Activated CD4-positive, alpha-beta memory T cell treated with anti-CD3 and anti-CD28 coated beads, Interleukin-2, amount 10 ng/mL, durations not matched to agents 7 days and 5 days (primary cell): Measurements from ENCODE around the gene ANAPC2. TPM values are rescaled to one million over a fixed set of nuclear protein-coding genes. Genes with fewer than 3 reads are reported as not detected.

ENCODE experiments used
- CTCF ChIA-PET: fragments of 350-600 bp; sonication (Branson Sonifier 250); formaldehyde crosslinking; loops from one replicate; lab custom pipeline; 2021; ENCODE audit warnings: antibody characterized with exemption, inconsistent platforms; lab: Charles Lee
- POLR2A ChIA-PET: fragments of 350-600 bp; sonication (Branson Sonifier 250); formaldehyde crosslinking; loops from one replicate; lab custom pipeline; 2021; ENCODE audit warnings: antibody characterized with exemption; lab: Charles Lee
- DNase-seq: peaks from one replicate; pipeline ENCODE4 v3.0.0-alpha.2; 2020
- H3K27ac Mint-ChIP-seq: one replicate; pipeline ENCODE4 v1.8.0; 2021; ENCODE audit warnings: mild to moderate bottlenecking, mixed read lengths
- H3K27me3 Mint-ChIP-seq: one replicate; pipeline ENCODE4 v1.8.0; 2021; ENCODE audit warnings: mixed read lengths
- H3K36me3 Mint-ChIP-seq: one replicate; pipeline ENCODE4 v1.8.0; 2021; ENCODE audit warnings: low read depth, mixed read lengths
- H3K4me1 Mint-ChIP-seq: one replicate; pipeline ENCODE4 v1.8.0; 2021; ENCODE audit warnings: mixed read lengths
- H3K4me3 Mint-ChIP-seq: one replicate; pipeline ENCODE4 v1.8.0; 2021; ENCODE audit warnings: mild to moderate bottlenecking, mixed read lengths
- H3K9me3 Mint-ChIP-seq: one replicate; pipeline ENCODE4 v1.8.0; 2021; ENCODE audit warnings: mixed read lengths
- total RNA-seq, 2 experiments: library from RNA; stranded (reverse); gene quantifications; one replicate each; pipeline ENCODE4 v1.2.3, GENCODE V29; 2021

The ANAPC2 gene
- total RNA-seq, 2 experiments from 2014 or later = 53.3 to 57.8 TPM

DNA sequence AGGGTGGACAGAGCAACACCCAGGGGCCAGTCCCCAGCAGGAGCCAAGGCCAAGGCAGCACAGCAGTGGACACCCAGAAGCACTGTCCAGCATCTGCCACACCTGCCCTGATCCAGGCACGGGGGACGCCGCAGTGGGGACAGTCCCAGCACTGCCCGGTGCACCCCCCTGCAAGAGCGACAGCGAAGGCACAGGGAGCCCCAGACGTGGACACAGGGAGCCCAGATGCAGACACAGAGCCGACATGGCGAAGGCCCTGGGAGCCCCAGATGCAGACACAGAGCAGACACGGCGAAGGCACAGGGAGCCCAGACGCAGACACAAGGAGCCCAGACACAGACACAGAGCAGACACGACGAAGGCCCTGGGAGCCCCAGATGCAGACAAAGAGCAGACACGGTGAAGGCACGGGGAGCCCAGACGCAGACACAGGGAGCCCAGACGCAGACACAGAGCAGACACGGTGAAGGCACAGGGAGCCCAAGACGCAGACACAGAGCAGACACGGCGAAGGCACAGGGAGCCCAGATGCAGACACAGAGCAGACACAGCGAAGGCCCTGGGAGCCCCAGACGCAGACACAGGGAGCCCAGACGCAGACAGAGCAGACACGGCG is 4.3 kb downstream of the ANAPC2 start:
- Mint-ChIP-seq H3K36me3 (peaks cover 25% of the 10 kb centered on the region), H3K27me3 (no peaks in the 10 kb centered on the region), H3K4me3 (no peak overlapping the region), H3K4me1 (peaks cover 24% of the 10 kb centered on the region), H3K27ac (no peak overlapping the region), H3K9me3 (no peaks in the 10 kb centered on the region)
- ChIA-PET POLR2A (interaction anchor here (1.1 kb wide), 1 partner anchor 16 kb away, joined by 4 read pairs; the partner anchor contains the start of gene TPRN), CTCF (no interaction called here)
- DNase-seq = no peak

DNA sequence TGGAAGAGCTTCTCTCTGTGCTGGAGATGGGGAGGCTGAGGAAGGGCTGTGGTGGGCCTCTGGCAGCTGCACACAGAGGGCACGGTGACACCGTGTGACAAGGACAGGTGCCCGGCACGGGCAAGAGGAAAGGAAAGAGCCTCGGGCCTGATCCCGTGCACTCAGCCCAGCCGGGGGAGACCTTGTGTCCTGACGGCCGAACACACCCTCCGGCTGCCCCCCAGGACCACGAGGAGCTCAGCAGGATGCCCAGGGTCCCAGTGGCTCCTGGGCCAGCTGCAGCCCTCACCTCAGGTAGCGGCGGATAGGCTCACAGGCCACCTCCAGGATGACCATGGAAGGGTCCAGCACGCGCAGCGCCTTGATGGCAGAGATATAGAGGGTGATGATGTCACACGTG is 5.5 kb downstream of the ANAPC2 start:
- Mint-ChIP-seq H3K4me3 (no peak overlapping the region), H3K27me3 (no peaks in the 10 kb centered on the region), H3K36me3 (peaks cover 20% of the 10 kb centered on the region), H3K27ac (no peak overlapping the region), H3K9me3 (no peaks in the 10 kb centered on the region), H3K4me1 (peaks cover 19% of the 10 kb centered on the region)
- ChIA-PET CTCF (no interaction called here), POLR2A (interaction anchor here (0.8 to 1.1 kb wide), 2 partner anchors 11 to 18 kb away, joined by 3 to 4 read pairs; partner anchors contain the start of gene TPRN)
- no peak for DNase-seq

- peaks cover 7% of the 10 kb centered on the region for H3K4me1 Mint-ChIP-seq
Measured at GRCh38 chr9:137181680-137182079, 6.7 kb downstream of the ANAPC2 start.

DNA sequence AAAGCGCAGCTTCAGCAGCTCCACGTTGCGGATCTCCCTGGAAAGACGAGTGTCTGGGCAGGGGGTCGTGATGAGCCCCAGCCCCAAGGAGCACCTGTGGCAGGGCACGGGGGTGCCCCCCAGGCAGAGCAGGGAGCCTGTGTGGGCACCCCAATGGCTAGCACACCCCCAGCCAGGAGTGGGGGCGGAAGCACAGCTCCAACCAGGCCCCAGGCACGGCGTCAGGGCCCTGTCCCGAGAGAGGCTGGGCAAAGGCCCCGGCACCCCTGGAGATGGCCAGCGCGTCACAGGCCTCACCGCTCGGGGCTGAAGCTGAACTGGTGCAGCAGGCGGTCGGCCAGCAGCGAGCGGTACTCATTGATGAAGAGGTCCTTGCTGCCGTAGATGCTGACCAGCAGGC is 7.9 kb downstream of the ANAPC2 start:
- Mint-ChIP-seq H3K4me1 (peaks cover 2% of the 10 kb centered on the region), H3K27me3 (no peaks in the 10 kb centered on the region), H3K27ac (no peak overlapping the region), H3K9me3 (no peaks in the 10 kb centered on the region), H3K4me3 (no peak overlapping the region), H3K36me3 (peaks cover 21% of the 10 kb centered on the region)
- CTCF ChIA-PET = interaction anchor here (0.5 kb wide), 1 partner anchor 62 kb away, joined by 3 read pairs; no protein-coding TSS in a partner anchor
- no peak for DNase-seq
- POLR2A ChIA-PET = no interaction called here

More at GRCh38 chr9:137181680-137182079, 6.7 kb downstream of the ANAPC2 start:
- no peak overlapping the region for H3K4me3 Mint-ChIP-seq
- peaks cover 21% of the 10 kb centered on the region for H3K36me3 Mint-ChIP-seq
- ChIA-PET CTCF (no interaction called here), POLR2A (no interaction called here)
- H3K27me3 Mint-ChIP-seq = no peaks in the 10 kb centered on the region
- DNase-seq = no peak
- H3K9me3 Mint-ChIP-seq = no peaks in the 10 kb centered on the region
- no peak overlapping the region for H3K27ac Mint-ChIP-seq

GRCh38 chr9:137179761-137180160 is 8.6 kb downstream of the ANAPC2 start:
- CTCF ChIA-PET = no interaction called here
- H3K27me3 Mint-ChIP-seq = no peaks in the 10 kb centered on the region
- POLR2A ChIA-PET = no interaction called here
- H3K4me3 Mint-ChIP-seq = no peak overlapping the region
- no peak for DNase-seq
- H3K27ac Mint-ChIP-seq = no peak overlapping the region
- H3K36me3 Mint-ChIP-seq = peaks cover 21% of the 10 kb centered on the region
- peaks cover 2% of the 10 kb centered on the region for H3K4me1 Mint-ChIP-seq
- H3K9me3 Mint-ChIP-seq = no peaks in the 10 kb centered on the region

DNA sequence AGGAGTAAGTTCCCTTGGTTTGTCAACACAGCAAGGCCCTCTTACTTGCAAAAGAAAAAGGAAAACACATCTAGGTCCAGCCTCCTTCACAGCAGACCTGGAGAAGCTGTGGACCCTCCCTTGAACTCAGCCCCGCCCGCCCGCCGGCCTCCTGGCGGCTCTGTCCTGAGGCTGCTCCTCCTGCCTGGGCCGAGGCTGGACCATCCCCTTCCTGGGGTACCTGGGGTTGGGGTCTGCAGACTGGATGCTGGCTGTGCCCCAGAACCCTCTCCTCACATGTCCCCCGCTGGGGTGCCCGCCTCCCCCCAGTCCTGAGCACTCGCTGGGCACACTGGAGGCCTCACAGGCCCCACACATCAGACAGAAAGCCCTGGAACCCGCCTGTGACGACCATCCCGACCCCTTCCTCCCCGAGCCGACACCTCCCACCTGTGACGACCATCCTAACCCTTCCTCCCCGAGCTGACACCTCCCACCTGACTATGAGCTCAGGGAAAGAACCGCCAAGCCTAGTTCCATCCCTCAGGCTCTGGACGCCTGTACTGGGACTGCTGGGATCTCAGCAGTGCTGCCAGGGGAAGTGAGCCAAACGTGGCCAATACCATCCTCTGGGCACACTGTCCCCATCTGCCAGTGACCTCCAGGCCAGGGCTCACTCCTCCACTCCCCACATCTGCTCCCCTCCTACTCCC is 9.3 kb downstream of the ANAPC2 start:
- POLR2A ChIA-PET = interaction anchor here (0.7 kb wide), 1 partner anchor 28 kb away, joined by 3 read pairs; no protein-coding TSS in a partner anchor

GRCh38 chr9:137178201-137178938 is 10.0 kb downstream of the ANAPC2 start:
- POLR2A ChIA-PET = interaction anchor here (0.7 kb wide), 1 partner anchor 29 kb away, joined by 3 read pairs; no protein-coding TSS in a partner anchor
- H3K27ac Mint-ChIP-seq = no peak overlapping the region
- peaks cover 7% of the 10 kb centered on the region for H3K27me3 Mint-ChIP-seq
- CTCF ChIA-PET = no interaction called here
- DNase-seq = no peak
- H3K4me3 Mint-ChIP-seq = no peak overlapping the region
- no peaks in the 10 kb centered on the region for H3K4me1 Mint-ChIP-seq
- H3K9me3 Mint-ChIP-seq = no peaks in the 10 kb centered on the region
- H3K36me3 Mint-ChIP-seq = peaks cover 8% of the 10 kb centered on the region

More for the DNA sequence above, 9.3 kb downstream of the ANAPC2 start:
- Mint-ChIP-seq H3K27ac (no peak overlapping the region), H3K36me3 (peaks cover 15% of the 10 kb centered on the region), H3K4me1 (peaks cover under 1% of the 10 kb centered on the region), H3K4me3 (no peak overlapping the region), H3K9me3 (no peaks in the 10 kb centered on the region), H3K27me3 (peaks cover 1% of the 10 kb centered on the region)
- DNase-seq = no peak
- CTCF ChIA-PET = no interaction called here

- H3K27ac Mint-ChIP-seq = no peak overlapping the region
- peaks cover 14% of the 10 kb centered on the region for H3K27me3 Mint-ChIP-seq
- CTCF ChIA-PET = interaction anchor here (0.8 to 1.4 kb wide), 7 partner anchors 13 to 60 kb away, joined by 3 to 7 read pairs (median 4); partner anchors contain the start of genes RNF208, RNF224, SSNA1 and TPRN
- H3K4me3 Mint-ChIP-seq = no peak overlapping the region
- H3K4me1 Mint-ChIP-seq = no peaks in the 10 kb centered on the region
- POLR2A ChIA-PET = interaction anchor here (0.8 to 1.4 kb wide), 5 partner anchors 10 to 341 kb away, joined by 3 to 6 read pairs (median 3); partner anchors contain the start of genes ANAPC2 and SSNA1
- no peaks in the 10 kb centered on the region for H3K9me3 Mint-ChIP-seq
- H3K36me3 Mint-ChIP-seq = peaks cover 5% of the 10 kb centered on the region
- peak; percentile 29 for DNase-seq
Measured at GRCh38 chr9:137176302-137177182, 11.8 kb downstream of the ANAPC2 start.

DNA sequence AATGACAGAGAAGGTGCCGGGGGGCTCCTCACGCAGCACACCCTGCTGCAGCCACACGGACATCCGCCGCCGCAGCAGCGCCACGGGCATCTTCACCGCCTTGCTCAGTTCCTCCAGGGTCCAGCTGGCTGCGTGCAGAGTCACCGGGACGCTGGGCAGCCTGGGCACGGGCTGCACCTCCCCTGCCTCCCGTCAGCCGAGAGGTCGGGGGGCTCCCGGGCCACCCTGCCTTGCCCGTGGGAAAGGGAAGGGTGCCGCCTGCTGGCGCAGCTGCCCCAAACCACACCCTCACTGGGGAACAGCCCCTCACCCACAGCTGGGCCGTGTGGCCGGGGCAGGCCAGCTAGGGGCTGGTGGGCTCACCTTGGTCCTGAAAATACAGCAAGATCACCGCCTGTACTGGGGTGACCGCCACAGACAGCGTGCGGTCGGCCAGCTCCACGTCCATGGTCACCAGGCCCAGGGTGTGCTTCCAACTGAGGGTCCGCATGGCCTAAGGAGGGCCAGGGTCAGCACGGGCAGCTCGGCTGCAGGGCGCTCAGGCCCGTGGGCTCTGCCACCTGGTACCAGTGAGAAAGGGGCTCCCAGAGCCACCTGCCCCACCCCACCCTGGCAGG is 12.9 kb downstream of the ANAPC2 start:
- Mint-ChIP-seq H3K27ac (no peak overlapping the region), H3K27me3 (peaks cover 23% of the 10 kb centered on the region), H3K36me3 (peaks cover 5% of the 10 kb centered on the region), H3K4me3 (no peak overlapping the region), H3K9me3 (no peaks in the 10 kb centered on the region), H3K4me1 (no peaks in the 10 kb centered on the region)
- POLR2A ChIA-PET = interaction anchor here (1.4 to 1.6 kb wide), 3 partner anchors 13 to 48 kb away, joined by 4 to 6 read pairs (median 5); partner anchors contain the start of genes ANAPC2 and SSNA1
- CTCF ChIA-PET = no interaction called here
- DNase-seq = peak; percentile 30

- no peak overlapping the region for H3K27ac Mint-ChIP-seq
- H3K36me3 Mint-ChIP-seq = peaks cover 5% of the 10 kb centered on the region
- no peak overlapping the region for H3K4me3 Mint-ChIP-seq
- CTCF ChIA-PET = no interaction called here
- H3K9me3 Mint-ChIP-seq = no peaks in the 10 kb centered on the region
- POLR2A ChIA-PET = interaction anchor here (0.6 to 1.6 kb wide), 4 partner anchors 13 to 67 kb away, joined by 3 to 5 read pairs (median 4); partner anchors contain the start of genes ANAPC2 and SSNA1
- H3K4me1 Mint-ChIP-seq = no peaks in the 10 kb centered on the region
- DNase-seq = no peak
- peaks cover 29% of the 10 kb centered on the region for H3K27me3 Mint-ChIP-seq
Measured at GRCh38 chr9:137174722-137175293, 13.6 kb downstream of the ANAPC2 start.

GRCh38 chr9:137173796-137174664 is 14.3 kb downstream of the ANAPC2 start:
- no peaks in the 10 kb centered on the region for H3K9me3 Mint-ChIP-seq
- POLR2A ChIA-PET = interaction anchor here (0.6 to 1.6 kb wide), 3 partner anchors 14 to 68 kb away, joined by 3 to 5 read pairs (median 4); partner anchors contain the start of genes ANAPC2 and SSNA1
- no peaks in the 10 kb centered on the region for H3K4me1 Mint-ChIP-seq
- peaks cover 5% of the 10 kb centered on the region for H3K36me3 Mint-ChIP-seq
- CTCF ChIA-PET = no interaction called here
- no peak overlapping the region for H3K27ac Mint-ChIP-seq
- DNase-seq = no peak
- H3K27me3 Mint-ChIP-seq = peaks cover 29% of the 10 kb centered on the region
- no peak overlapping the region for H3K4me3 Mint-ChIP-seq
